IPS DF 6.9 (cell line): Measurements from ENCODE around the gene EPB41.
"Not testable (repeated sequence)": the region's sequence is repeated elsewhere in the genome, so short reads cannot be mapped to it uniquely, and the experiment has no call there.

Source experiments
- DNase-seq: peaks from one replicate; pipeline ENCODE4 v3.0.0-alpha.2; 2013; ENCODE audit warnings: low read depth, low spot score
- H3K27ac ChIP-seq: one replicate; pipeline ENCODE4 v1.5.1; 2013; ENCODE audit warnings: low read length, control low read depth
- H3K27me3 ChIP-seq: 2 replicates; pipeline ENCODE4 v1.6.1; 2013; ENCODE audit warnings: mild to moderate bottlenecking, low read length; ENCODE audit not compliant: control insufficient read depth, insufficient read depth
- H3K36me3 ChIP-seq: 2 replicates; pipeline ENCODE4 v1.6.1; 2013; ENCODE audit warnings: low read length; ENCODE audit not compliant: control insufficient read depth, insufficient read depth
- H3K4me1 ChIP-seq: 2 replicates; pipeline ENCODE4 v1.6.1; 2013; ENCODE audit warnings: low read length; ENCODE audit not compliant: control insufficient read depth, insufficient read depth
- H3K4me3 ChIP-seq: 2 replicates; pipeline ENCODE4 v1.5.1; 2013; ENCODE audit warnings: mild to moderate bottlenecking, low read length
- H3K9me3 ChIP-seq: 2 replicates; pipeline ENCODE4 v1.6.1; 2013; ENCODE audit warnings: low read length, inconsistent platforms; ENCODE audit not compliant: control insufficient read depth, insufficient read depth
- WGBS: extraction: QIAGEN DNeasy Blood & Tissue Kit; methylation state at CpG from one replicate; pipeline ENCODE4 v1.1.7; 2013; ENCODE audit warnings: mixed read lengths, missing lambda C conversion rate; ENCODE audit not compliant: insufficient read length, insufficient coverage; 5-methylcytosine and 5-hydroxymethylcytosine counted together

Gene EPB41

DNA sequence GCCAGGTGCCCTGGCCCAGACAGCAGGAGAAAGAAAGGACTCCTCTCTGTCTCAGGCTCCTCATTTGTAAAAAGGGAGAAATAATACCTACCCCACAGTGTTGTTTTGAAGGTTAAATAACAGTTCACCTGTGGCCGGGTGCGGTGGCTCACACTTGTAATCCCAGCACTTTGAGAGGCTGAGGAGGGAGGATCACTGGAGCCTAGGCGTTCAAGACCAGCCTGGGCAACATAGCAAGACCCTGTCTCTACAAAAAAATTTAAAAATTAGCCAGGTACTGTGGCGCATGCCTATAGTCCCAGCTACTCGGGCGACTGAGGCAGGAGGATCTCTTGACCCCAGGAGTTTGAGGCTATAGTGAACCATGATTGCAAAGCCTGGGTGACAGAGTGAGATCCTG lies 211.8 kb downstream of the EPB41 start:
- DNase-seq, result no peak
- Histone ChIP-seq H3K27me3 (no peaks in the 10 kb centered on the region; the same call in 1 of the 2 replicates), H3K36me3 (no peaks in the 10 kb centered on the region), H3K4me3 (no peak overlapping the region), H3K9me3 (no peaks in the 10 kb centered on the region), H3K27ac (no peak overlapping the region), H3K4me1 (no peaks in the 10 kb centered on the region)
- no CpG with 5 or more reads among the region's 6 CpGs for WGBS

DNA sequence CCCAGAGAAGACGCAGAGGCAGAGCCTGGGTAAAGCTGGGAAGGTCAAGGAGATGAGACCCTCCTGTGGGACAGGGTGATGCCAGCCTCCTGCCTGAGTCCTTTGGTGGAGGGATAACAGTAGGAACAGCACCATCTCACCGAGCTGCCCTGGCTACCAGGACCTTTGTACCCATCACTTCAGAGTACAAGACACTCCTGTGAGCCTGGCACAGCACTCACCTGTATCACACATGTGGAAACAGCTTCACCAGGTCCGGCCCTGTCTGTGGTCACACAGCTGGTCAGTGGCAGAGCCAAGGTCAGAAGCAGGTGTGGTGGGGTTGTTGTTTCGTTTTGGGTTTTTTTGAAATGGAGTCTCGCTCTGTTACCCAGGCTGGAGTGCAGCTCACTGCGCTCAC lies 214.4 kb downstream of the EPB41 start:
- H3K27me3 ChIP-seq, result no peaks in the 10 kb centered on the region

DNA sequence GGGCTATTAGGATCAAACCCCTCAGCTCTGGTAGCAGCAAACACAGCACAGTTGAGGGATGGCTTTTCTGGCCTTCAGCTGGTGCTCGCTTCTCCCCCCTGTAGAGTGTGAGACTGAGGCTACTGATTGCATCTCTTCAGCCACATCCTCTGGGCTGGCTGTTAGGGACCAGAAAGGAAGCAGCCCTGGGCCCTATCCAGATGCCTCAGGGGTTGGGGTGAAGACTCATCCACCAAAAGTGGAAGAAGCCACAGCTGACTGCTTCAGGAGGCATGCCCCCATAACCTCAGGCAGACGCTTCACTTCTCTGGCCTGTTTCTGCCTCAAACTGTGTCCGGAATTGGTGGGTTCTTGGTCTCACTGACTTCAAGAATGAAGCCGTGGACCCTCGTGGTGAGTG lies 215.5 kb downstream of the EPB41 start:
- no peak overlapping the region for H3K27ac ChIP-seq
- H3K27me3 ChIP-seq, result no peaks in the 10 kb centered on the region
- no peak for DNase-seq
- H3K4me1 ChIP-seq, result no peaks in the 10 kb centered on the region
- no CpG with 5 or more reads among the region's 5 CpGs for WGBS
- H3K36me3 ChIP-seq, result no peaks in the 10 kb centered on the region
- no peaks in the 10 kb centered on the region for H3K9me3 ChIP-seq
- H3K4me3 ChIP-seq, result no peak overlapping the region

More for the DNA sequence above, 214.4 kb downstream of the EPB41 start:
- H3K4me1 ChIP-seq, result no peaks in the 10 kb centered on the region
- WGBS, result no CpG with 5 or more reads among the region's 6 CpGs
- H3K27ac ChIP-seq, result no peak overlapping the region
- no peak for DNase-seq
- no peaks in the 10 kb centered on the region for H3K36me3 ChIP-seq
- H3K4me3 ChIP-seq, result no peak overlapping the region
- H3K9me3 ChIP-seq, result no peaks in the 10 kb centered on the region

DNA sequence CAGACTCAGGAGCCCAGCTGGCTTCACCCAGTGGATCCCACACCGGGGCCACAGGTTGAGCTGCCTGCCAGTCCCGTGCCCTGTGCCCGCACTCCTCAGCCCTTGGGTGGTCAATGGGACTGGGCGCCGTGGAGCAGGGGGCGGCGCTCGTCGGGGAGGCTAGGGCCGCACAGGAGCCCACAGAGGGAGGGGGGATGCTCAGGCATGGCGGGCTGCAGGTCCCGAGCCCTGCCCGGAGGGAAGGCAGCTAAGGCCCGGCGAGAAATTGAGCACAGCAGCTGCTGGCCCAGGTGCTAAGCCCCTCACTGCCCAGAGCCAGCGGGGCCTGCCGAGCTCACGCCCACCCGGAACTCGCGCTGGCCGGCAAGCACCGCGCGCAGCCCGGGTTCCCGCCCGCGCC lies 216.7 kb downstream of the EPB41 start:
- H3K27me3 ChIP-seq, DNase-seq, H3K9me3 ChIP-seq, H3K4me3 ChIP-seq, H3K27ac ChIP-seq, H3K4me1 ChIP-seq, H3K36me3 ChIP-seq: not testable (repeated sequence)
- WGBS, result no CpG with 5 or more reads among the region's 29 CpGs

DNA sequence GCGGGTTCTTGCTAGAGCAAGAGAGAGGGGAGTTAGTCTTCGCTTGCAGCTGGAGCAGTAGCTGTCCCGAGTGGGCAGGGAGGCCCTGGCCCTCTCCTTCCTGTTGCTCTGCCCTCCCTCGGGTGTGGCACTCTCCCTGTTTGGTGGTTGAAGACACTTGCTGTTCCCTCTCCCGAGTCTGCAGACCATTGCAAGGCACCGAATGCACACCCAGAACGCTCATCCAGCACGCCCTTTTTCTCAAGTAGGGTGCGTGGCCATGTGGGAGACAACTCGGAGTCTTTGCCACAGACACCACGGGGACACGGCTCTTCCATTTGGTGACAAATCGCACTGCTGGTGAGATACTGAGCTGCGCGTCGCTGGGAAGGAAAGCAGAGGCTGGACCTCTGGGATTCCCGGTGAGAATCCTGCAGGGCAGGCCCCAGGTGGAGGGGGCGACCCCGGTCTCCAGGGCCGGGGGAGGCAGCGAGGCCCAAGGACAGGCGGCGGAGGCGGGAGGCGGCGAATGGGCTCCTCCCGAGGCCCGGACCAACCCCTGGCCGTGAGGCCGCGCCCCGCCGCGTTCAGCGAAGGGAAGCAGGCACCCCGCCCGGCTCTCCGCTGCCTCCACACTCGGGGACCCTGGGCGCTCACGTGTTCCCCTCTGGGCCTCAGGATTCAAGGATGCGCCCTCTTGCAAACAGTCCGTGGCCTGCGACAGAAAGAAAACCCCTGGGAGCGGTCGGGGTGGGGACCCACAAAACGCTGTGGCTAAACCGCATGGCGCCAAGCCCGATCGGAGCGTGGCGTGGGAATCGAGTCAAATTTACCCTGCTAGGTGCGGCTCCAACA lies 219.7 kb downstream of the EPB41 start:
- no peaks in the 10 kb centered on the region for H3K27me3 ChIP-seq
- DNase-seq, result no peak

DNA sequence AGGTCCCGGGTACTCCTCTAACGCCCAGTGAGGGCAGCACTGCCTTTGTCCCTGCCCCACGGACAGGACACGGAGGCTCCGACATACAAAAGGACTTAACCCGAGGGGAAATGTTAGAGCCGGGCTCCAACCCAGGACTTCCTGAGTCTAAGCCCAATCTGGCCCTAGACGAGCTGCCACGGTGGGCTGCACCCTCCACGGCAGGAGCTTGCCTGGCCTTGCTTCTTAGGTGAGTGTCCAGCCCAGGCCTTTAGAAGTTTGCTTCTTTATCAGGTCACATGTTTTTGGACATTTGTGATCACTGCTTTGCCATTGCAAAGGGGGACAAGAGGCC lies 220.3 kb downstream of the EPB41 start:
- H3K4me3 ChIP-seq, result no peak overlapping the region
- WGBS, result no CpG with 5 or more reads among the region's 10 CpGs

More for the DNA sequence above, 219.7 kb downstream of the EPB41 start:
- H3K9me3 ChIP-seq, result no peaks in the 10 kb centered on the region
- H3K4me3 ChIP-seq, result no peak overlapping the region
- H3K4me1 ChIP-seq, result no peaks in the 10 kb centered on the region
- no peaks in the 10 kb centered on the region; the same call in 1 of the 2 replicates for H3K36me3 ChIP-seq
- no peak overlapping the region for H3K27ac ChIP-seq
- WGBS, result no CpG with 5 or more reads among the region's 55 CpGs

DNA sequence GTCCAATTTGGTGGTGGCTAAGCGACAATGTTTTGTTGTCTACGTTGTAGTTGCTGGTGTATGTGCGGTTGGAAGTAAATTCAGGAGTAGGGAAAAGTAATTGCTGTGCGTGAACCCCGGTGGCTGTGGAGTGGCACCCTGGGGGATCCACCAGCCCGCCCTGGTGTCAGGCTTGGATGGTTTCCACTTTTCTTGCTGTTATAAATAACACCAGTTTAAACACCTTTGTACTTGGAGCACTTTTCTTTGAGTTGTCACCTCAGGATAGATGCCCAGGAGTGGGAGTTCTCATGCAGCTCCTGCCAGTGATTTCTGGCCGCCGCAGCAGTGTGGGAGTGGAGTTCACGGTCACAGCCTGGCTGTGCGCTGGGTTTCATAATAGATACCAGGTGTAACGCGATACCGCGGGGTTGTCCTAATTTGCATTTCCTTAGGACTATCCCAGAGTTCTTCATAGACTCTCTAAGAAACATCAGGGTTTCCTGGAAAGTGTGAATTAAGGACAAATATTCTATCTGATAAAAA lies 222.1 kb downstream of the EPB41 start:
- H3K27ac ChIP-seq, result no peak overlapping the region
- H3K4me3 ChIP-seq, result no peak overlapping the region
- H3K27me3 ChIP-seq, result no peaks in the 10 kb centered on the region
- no peaks in the 10 kb centered on the region for H3K4me1 ChIP-seq
- H3K36me3 ChIP-seq, result no peaks in the 10 kb centered on the region; the same call in 1 of the 2 replicates
- no peaks in the 10 kb centered on the region for H3K9me3 ChIP-seq
- WGBS, result no CpG with 5 or more reads among the region's 14 CpGs
- no peak for DNase-seq

More for the DNA sequence above, 220.3 kb downstream of the EPB41 start:
- H3K36me3 ChIP-seq, result no peaks in the 10 kb centered on the region; the same call in 1 of the 2 replicates
- no peaks in the 10 kb centered on the region for H3K27me3 ChIP-seq
- no peaks in the 10 kb centered on the region for H3K9me3 ChIP-seq
- DNase-seq, result no peak
- H3K4me1 ChIP-seq, result no peaks in the 10 kb centered on the region
- H3K27ac ChIP-seq, result no peak overlapping the region

DNA sequence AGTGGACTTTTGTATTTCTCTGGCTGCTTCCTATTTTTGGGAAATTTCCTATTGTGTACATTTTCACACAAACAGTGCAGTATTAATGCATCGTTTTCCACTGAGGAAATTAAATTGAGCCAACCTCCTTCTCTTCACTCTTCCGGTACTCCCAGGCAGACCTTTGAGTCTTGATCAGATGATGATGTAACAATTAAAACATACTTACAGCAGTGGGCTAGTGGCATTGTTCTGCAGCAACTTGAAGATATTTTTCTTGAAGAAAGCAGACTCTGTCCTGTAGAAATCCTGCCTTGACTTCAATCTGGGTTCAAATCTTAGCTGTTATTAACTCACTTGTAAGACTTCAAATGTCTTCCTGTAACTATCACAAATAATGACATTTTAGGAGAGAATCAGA lies 228.3 kb downstream of the EPB41 start:
- Histone ChIP-seq H3K9me3 (no peaks in the 10 kb centered on the region), H3K27me3 (no peaks in the 10 kb centered on the region), H3K4me3 (no peak overlapping the region), H3K4me1 (no peaks in the 10 kb centered on the region), H3K27ac (no peak overlapping the region), H3K36me3 (0 out of 2 replicates have a peak, but pooled peaks cover 2% of the 10 kb centered on the region)
- WGBS, result no CpG with 5 or more reads among the region's 2 CpGs
- no peak for DNase-seq

DNA sequence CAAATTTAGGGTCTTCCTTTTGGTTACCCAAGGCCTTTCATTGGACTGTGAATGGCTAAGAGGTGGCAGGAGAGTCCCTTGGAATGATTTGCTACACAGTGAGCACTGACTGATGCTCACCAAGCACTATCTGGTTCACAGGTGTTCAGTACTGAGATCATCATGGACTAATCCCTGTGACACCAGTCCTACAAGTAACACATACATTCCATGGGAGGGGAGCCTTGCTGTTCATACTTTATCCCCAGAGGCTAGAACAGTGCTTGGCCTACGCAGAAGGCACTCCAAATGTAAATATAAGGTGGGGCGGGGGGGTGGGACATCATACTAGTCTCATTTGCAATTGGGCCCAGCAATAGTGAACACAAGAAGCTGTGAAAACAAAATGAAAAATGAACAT lies 229.8 kb downstream of the EPB41 start:
- H3K27ac ChIP-seq, result no peak overlapping the region
- H3K4me1 ChIP-seq, result no peaks in the 10 kb centered on the region
- H3K4me3 ChIP-seq, result no peak overlapping the region
- WGBS, result no CpG with 5 or more reads among the region's 2 CpGs
- DNase-seq, result no peak
- H3K9me3 ChIP-seq, result no peaks in the 10 kb centered on the region
- peaks cover 17% of the 10 kb centered on the region for H3K36me3 ChIP-seq
- H3K27me3 ChIP-seq, result no peaks in the 10 kb centered on the region

DNA sequence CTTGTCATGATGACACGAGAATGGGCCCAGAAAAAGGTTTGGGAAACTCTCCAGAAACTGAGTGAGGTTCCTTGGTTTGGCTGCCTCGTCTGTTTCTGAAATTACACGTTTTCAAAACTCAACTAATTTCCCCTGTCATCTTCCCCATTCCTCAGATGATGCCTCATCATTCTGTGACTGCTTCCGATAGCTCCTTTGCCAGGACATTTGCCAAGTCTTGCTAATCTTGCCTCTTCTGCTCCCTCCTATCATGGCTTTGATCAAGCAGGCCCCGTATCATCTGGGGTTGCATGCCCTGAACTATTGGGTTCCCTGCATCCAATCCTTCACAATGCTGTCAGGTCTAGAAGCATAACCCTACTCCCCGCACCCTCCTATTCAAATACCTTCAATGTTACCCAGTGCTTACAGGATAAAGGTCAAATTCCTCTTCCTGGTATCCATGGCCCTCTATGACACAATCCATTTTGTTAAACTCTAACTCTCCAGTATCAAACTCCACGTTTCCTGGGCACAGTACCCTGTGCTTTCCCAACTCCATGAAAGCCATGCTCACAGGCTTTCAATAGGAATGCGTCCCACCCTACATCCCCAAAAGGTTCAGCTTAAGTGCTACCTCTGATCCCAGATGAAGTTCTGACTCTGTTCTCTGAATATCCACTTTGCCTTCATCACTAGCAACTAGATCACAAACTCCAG lies 231.5 kb downstream of the EPB41 start:
- no peak overlapping the region for H3K4me3 ChIP-seq
- H3K4me1 ChIP-seq, result no peaks in the 10 kb centered on the region
- H3K36me3 ChIP-seq, result peaks cover 22% of the 10 kb centered on the region
- no peak overlapping the region for H3K27ac ChIP-seq
- no peaks in the 10 kb centered on the region for H3K9me3 ChIP-seq
- WGBS, result no CpG with 5 or more reads among the region's 8 CpGs
- H3K27me3 ChIP-seq, result no peaks in the 10 kb centered on the region
- DNase-seq, result no peak
